ENCODE results near the gene CLDN9.

CLDN9 gene

DNA sequence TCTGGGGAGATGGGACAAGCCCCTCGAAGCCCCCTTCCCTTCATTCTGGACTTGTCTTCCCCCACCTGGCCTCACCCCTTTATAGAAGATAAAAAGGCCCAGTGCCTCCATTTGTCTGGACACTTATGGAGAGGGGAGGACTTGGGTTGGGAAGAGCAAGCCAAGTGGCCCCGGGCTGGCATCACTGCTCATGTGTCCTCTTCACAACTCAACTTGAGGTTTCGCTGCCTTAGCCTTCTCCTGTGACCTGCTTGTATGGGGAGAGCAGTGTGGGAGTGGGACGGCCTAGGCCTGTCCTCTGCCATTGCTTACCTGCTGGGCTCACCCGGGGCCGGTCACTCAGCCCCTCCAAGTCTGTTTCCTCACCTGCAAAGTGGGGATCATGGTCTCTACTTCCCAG is 42.2 kb upstream of the CLDN9 start:
- Histone ChIP-seq H3K9me3 (ENCODE audit: control insufficient read depth, insufficient read depth, low read depth, low read length) (no peaks in the 10 kb centered on the region), H3K36me3 (ENCODE audit: control insufficient read depth in 2 of 2, insufficient read depth in 1 of 2, low read length in 2 of 2) (peaks cover 0 to 48% of the 10 kb centered on the region in 2 experiments; a peak in 1 of 3 replicates), H3K4me1 (ENCODE audit: control insufficient read depth, insufficient read depth, low read length) (peaks cover 9% of the 10 kb centered on the region), H3K27ac (ENCODE audit: extremely low read depth, low read depth, low read length) (peak overlapping the region; percentile 80), H3K4me3 (ENCODE audit: low read depth, low read length) (peak overlapping the region; percentile 74)
- ChIA-PET CTCF (interaction anchor here (0.6 to 2.0 kb wide), 9 partner anchors 8 to 187 kb away, joined by 3 to 12 read pairs (median 5); partner anchors contain the start of gene PKMYT1), POLR2A (interaction anchor here (1.0 to 2.4 kb wide), 5 partner anchors 8 to 57 kb away, joined by 3 to 19 read pairs (median 9); partner anchors contain the start of genes PKMYT1 and TNFRSF12A)
- TF ChIP-seq ZBTB8A (tag by site-specific recombination; IDR thresholded peaks at IDR 0.05) (0 out of 2 replicates have a peak, but pooled peaks have one; percentile 3), ZNF341 (tag by site-specific recombination; IDR thresholded peaks at IDR 0.05; ENCODE audit: low read depth) (peak; percentile 50; the same call in 1 of the 2 replicates), ZNF768 (tag by site-specific recombination; IDR thresholded peaks at IDR 0.05) (no peak)
- TF ChIP-seq, protein P1, sequence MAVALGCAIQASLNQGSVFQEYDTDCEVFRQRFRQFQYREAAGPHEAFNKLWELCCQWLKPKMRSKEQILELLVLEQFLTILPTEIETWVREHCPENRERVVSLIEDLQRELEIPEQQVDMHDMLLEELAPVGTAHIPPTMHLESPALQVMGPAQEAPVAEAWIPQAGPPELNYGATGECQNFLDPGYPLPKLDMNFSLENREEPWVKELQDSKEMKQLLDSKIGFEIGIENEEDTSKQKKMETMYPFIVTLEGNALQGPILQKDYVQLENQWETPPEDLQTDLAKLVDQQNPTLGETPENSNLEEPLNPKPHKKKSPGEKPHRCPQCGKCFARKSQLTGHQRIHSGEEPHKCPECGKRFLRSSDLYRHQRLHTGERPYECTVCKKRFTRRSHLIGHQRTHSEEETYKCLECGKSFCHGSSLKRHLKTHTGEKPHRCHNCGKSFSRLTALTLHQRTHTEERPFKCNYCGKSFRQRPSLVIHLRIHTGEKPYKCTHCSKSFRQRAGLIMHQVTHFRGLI (tag by site-specific recombination; IDR thresholded peaks at IDR 0.05), result peak; percentile 1; the same call in 1 of the 2 replicates

DNA sequence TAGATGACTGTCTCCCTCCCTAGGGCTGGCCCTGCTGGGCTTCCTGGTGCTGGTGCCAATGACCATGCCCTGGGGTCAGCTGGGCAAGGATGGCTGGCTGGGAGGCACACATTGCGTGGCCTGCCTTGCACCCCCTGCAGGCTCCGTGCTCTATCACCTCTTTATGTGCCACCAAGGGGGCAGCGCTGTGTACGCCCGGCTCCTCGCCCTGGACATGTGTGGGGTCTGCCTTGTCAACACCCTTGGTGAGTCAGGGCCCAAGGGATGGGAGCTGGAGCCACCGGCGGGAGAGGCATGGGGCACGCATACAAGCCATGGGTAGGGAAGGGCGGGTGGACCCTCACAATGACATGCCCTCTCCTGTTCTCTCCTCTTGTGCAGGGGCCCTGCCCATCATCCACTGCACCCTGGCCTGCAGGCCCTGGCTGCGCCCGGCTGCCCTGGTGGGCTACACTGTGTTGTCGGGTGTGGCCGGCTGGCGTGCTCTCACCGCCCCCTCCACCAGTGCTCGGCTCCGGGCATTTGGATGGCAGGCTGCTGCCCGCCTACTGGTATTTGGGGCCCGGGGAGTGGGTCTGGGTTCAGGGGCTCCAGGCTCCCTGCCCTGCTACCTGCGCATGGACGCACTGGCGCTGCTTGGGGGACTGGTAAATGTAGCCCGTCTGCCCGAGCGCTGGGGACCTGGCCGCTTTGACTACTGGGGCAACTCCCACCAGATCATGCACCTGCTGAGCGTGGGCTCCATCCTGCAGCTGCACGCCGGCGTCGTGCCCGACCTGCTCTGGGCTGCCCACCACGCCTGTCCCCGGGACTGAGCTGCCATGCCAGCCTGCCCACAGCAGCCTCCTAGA is 41.4 kb upstream of the CLDN9 start:
- peaks cover 0 to 56% of the 10 kb centered on the region in 2 experiments; a peak in 1 of 3 replicates for H3K36me3 ChIP-seq (ENCODE audit: control insufficient read depth in 2 of 2, insufficient read depth in 1 of 2, low read length in 2 of 2)
- TF ChIP-seq ZNF521 (tag by site-specific recombination; IDR thresholded peaks at IDR 0.05), result no peak
- no peak for TF ChIP-seq ZNF202 (tag by site-specific recombination; IDR thresholded peaks at IDR 0.05; ENCODE audit: borderline replicate concordance)
- no peak for TF ChIP-seq ZNF530 (tag by site-specific recombination; IDR thresholded peaks at IDR 0.05; ENCODE audit: low read depth)
- TF ChIP-seq ZNF76 (tag by site-specific recombination; IDR thresholded peaks at IDR 0.05; ENCODE audit: borderline replicate concordance, low read depth), result no peak
- TF ChIP-seq KLF1 (tag by site-specific recombination; IDR thresholded peaks at IDR 0.05), result peak; percentile 74
- no peak for TF ChIP-seq ZNF157 (tag by site-specific recombination; IDR thresholded peaks at IDR 0.05)
- TF ChIP-seq ZNF791 (tag by site-specific recombination; IDR thresholded peaks at IDR 0.05), result no peak
- TF ChIP-seq, protein P2, sequence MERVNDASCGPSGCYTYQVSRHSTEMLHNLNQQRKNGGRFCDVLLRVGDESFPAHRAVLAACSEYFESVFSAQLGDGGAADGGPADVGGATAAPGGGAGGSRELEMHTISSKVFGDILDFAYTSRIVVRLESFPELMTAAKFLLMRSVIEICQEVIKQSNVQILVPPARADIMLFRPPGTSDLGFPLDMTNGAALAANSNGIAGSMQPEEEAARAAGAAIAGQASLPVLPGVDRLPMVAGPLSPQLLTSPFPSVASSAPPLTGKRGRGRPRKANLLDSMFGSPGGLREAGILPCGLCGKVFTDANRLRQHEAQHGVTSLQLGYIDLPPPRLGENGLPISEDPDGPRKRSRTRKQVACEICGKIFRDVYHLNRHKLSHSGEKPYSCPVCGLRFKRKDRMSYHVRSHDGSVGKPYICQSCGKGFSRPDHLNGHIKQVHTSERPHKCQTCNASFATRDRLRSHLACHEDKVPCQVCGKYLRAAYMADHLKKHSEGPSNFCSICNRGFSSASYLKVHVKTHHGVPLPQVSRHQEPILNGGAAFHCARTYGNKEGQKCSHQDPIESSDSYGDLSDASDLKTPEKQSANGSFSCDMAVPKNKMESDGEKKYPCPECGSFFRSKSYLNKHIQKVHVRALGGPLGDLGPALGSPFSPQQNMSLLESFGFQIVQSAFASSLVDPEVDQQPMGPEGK (tag by site-specific recombination; IDR thresholded peaks at IDR 0.05), result no peak
- no peak for TF ChIP-seq ZNF404 (tag by site-specific recombination; IDR thresholded peaks at IDR 0.05)
- no peak for TF ChIP-seq ZNF747 (tag by site-specific recombination; IDR thresholded peaks at IDR 0.05)
- no peak for TF ChIP-seq GFI1B (tag by site-specific recombination; IDR thresholded peaks at IDR 0.05)
- TF ChIP-seq, protein P3, sequence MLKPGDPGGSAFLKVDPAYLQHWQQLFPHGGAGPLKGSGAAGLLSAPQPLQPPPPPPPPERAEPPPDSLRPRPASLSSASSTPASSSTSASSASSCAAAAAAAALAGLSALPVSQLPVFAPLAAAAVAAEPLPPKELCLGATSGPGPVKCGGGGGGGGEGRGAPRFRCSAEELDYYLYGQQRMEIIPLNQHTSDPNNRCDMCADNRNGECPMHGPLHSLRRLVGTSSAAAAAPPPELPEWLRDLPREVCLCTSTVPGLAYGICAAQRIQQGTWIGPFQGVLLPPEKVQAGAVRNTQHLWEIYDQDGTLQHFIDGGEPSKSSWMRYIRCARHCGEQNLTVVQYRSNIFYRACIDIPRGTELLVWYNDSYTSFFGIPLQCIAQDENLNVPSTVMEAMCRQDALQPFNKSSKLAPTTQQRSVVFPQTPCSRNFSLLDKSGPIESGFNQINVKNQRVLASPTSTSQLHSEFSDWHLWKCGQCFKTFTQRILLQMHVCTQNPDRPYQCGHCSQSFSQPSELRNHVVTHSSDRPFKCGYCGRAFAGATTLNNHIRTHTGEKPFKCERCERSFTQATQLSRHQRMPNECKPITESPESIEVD (tag by site-specific recombination; IDR thresholded peaks at IDR 0.05), result no peak
- TF ChIP-seq, protein P4, sequence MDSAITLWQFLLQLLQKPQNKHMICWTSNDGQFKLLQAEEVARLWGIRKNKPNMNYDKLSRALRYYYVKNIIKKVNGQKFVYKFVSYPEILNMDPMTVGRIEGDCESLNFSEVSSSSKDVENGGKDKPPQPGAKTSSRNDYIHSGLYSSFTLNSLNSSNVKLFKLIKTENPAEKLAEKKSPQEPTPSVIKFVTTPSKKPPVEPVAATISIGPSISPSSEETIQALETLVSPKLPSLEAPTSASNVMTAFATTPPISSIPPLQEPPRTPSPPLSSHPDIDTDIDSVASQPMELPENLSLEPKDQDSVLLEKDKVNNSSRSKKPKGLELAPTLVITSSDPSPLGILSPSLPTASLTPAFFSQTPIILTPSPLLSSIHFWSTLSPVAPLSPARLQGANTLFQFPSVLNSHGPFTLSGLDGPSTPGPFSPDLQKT (IDR thresholded peaks at IDR 0.05; ENCODE audit: borderline replicate concordance, low read depth, low read length), result no peak
- TF ChIP-seq, protein P5, sequence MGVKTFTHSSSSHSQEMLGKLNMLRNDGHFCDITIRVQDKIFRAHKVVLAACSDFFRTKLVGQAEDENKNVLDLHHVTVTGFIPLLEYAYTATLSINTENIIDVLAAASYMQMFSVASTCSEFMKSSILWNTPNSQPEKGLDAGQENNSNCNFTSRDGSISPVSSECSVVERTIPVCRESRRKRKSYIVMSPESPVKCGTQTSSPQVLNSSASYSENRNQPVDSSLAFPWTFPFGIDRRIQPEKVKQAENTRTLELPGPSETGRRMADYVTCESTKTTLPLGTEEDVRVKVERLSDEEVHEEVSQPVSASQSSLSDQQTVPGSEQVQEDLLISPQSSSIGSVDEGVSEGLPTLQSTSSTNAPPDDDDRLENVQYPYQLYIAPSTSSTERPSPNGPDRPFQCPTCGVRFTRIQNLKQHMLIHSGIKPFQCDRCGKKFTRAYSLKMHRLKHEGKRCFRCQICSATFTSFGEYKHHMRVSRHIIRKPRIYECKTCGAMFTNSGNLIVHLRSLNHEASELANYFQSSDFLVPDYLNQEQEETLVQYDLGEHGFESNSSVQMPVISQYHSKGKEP (tag by site-specific recombination; IDR thresholded peaks at IDR 0.05), result no peak
- TF ChIP-seq, protein P6, sequence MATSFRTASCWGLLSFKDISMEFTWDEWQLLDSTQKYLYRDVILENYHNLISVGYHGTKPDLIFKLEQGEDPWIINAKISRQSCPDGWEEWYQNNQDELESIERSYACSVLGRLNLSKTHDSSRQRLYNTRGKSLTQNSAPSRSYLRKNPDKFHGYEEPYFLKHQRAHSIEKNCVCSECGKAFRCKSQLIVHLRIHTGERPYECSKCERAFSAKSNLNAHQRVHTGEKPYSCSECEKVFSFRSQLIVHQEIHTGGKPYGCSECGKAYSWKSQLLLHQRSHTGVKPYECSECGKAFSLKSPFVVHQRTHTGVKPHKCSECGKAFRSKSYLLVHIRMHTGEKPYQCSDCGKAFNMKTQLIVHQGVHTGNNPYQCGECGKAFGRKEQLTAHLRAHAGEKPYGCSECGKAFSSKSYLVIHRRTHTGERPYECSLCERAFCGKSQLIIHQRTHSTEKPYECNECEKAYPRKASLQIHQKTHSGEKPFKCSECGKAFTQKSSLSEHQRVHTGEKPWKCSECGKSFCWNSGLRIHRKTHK (tag by site-specific recombination; IDR thresholded peaks at IDR 0.05), result no peak
- TF ChIP-seq, protein P7, sequence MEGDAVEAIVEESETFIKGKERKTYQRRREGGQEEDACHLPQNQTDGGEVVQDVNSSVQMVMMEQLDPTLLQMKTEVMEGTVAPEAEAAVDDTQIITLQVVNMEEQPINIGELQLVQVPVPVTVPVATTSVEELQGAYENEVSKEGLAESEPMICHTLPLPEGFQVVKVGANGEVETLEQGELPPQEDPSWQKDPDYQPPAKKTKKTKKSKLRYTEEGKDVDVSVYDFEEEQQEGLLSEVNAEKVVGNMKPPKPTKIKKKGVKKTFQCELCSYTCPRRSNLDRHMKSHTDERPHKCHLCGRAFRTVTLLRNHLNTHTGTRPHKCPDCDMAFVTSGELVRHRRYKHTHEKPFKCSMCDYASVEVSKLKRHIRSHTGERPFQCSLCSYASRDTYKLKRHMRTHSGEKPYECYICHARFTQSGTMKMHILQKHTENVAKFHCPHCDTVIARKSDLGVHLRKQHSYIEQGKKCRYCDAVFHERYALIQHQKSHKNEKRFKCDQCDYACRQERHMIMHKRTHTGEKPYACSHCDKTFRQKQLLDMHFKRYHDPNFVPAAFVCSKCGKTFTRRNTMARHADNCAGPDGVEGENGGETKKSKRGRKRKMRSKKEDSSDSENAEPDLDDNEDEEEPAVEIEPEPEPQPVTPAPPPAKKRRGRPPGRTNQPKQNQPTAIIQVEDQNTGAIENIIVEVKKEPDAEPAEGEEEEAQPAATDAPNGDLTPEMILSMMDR (tag by site-specific recombination; IDR thresholded peaks at IDR 0.05), result peak; percentile 51

More for the DNA sequence above, 41.4 kb upstream of the CLDN9 start:
- ChIA-PET POLR2A (interaction anchor here (0.6 to 2.5 kb wide), 4 partner anchors 9 to 50 kb away, joined by 3 to 19 read pairs (median 11); partner anchors contain the start of genes HCFC1R1, PKMYT1 and TNFRSF12A), CTCF (interaction anchor here (0.7 to 1.7 kb wide), 2 partner anchors 10 to 57 kb away, joined by 3 to 6 read pairs; no protein-coding TSS in a partner anchor)
- Histone ChIP-seq H3K27ac (ENCODE audit: extremely low read depth, low read depth, low read length) (no peak overlapping the region), H3K4me1 (ENCODE audit: control insufficient read depth, insufficient read depth, low read length) (peaks cover 9% of the 10 kb centered on the region), H3K9me3 (ENCODE audit: control insufficient read depth, insufficient read depth, low read depth, low read length) (no peaks in the 10 kb centered on the region), H3K4me3 (ENCODE audit: low read depth, low read length) (no peak overlapping the region)

All from HEK293 (cell line).